Natural killer cell (primary cell): ENCODE measurements around the gene LRRC8E. TPM values are rescaled to one million over a fixed set of nuclear protein-coding genes. Genes with fewer than 3 reads are reported as not detected.
A peak's percentile ranks its signal among the peaks of the same experiment; 100 is the strongest.

Experiments used
- ATAC-seq, 3 donors: fragments of 150-1000 bp in 2 of 3; fragments of 200-7000 bp in 1 of 3; cut with Tn5 transposase; 1 replicate in 1 of 3; 2 replicates in 2 of 3; pipeline ENCODE4 v1.10.0; 2021; ENCODE audit warnings: mild to moderate bottlenecking in 2 of 3, moderate library complexity in 2 of 3
- DNase-seq, 2 donors: peaks; one replicate each; pipeline versions ENCODE4 v3.0.0 to v3.0.0-alpha.2; 2013 to 2021; ENCODE audit warnings: mixed read lengths in 1 of 2
- H3K27ac ChIP-seq: one replicate; pipeline ENCODE4 v1.5.1; 2013; ENCODE audit warnings: mild to moderate bottlenecking, low read length
- H3K27me3 ChIP-seq: one replicate; pipeline ENCODE4 v1.6.1; 2013; ENCODE audit warnings: low read length; ENCODE audit not compliant: control insufficient read depth, insufficient read depth
- H3K36me3 ChIP-seq: one replicate; pipeline ENCODE4 v1.6.1; 2013; ENCODE audit warnings: low read length; ENCODE audit not compliant: control insufficient read depth, insufficient read depth
- H3K4me1 ChIP-seq: one replicate; pipeline ENCODE4 v1.6.1; 2013; ENCODE audit warnings: low read length; ENCODE audit not compliant: control insufficient read depth, insufficient read depth
- H3K4me3 ChIP-seq: one replicate; pipeline ENCODE4 v1.5.1; 2013; ENCODE audit warnings: low read length
- H3K9me3 ChIP-seq: one replicate; pipeline ENCODE4 v1.6.1; 2013; ENCODE audit warnings: low read length; ENCODE audit not compliant: control insufficient read depth, insufficient read depth
- H3K27ac Mint-ChIP-seq, 2 donors: one replicate each; pipeline ENCODE4 v1.8.0; 2022; ENCODE audit warnings: mild to moderate bottlenecking in 2 of 2, mixed read lengths in 2 of 2, moderate library complexity in 1 of 2
- H3K27me3 Mint-ChIP-seq, 2 donors: one replicate each; pipeline ENCODE4 v1.8.0; 2022; ENCODE audit warnings: low read depth in 2 of 2, mixed read lengths in 2 of 2
- H3K36me3 Mint-ChIP-seq: one replicate; pipeline ENCODE4 v1.8.0; 2022; ENCODE audit warnings: mixed read lengths
- H3K4me1 Mint-ChIP-seq, 2 donors: one replicate each; pipeline ENCODE4 v1.8.0; 2022; ENCODE audit warnings: mixed read lengths in 2 of 2
- H3K4me3 Mint-ChIP-seq: one replicate; pipeline ENCODE4 v1.8.0; 2022; ENCODE audit warnings: mild to moderate bottlenecking, moderate library complexity, mixed read lengths
- H3K9me3 Mint-ChIP-seq, 2 donors: one replicate each; pipeline ENCODE4 v1.8.0; 2022; ENCODE audit warnings: mixed read lengths in 2 of 2
- CTCF ChIP-seq: fragments of 200-600 bp; IDR thresholded peaks from one replicate; pipeline ENCODE4 v1.8.0; 2022; ENCODE audit warnings: antibody characterized with exemption
- WGBS: methylation state at CpG from one replicate; pipeline ENCODE4 v1.1.7; 2013; ENCODE audit warnings: missing lambda C conversion rate; ENCODE audit not compliant: insufficient coverage; 5-methylcytosine and 5-hydroxymethylcytosine counted together
- intact Hi-C: fragments of 100-400 bp; cut with micrococcal nuclease; formaldehyde crosslinking; loops from one replicate; pipeline ENCODE4 v1.14.2; 2022
- total RNA-seq, 4 donors: library from RNA; stranded (reverse); fragments of 120-200 nt in 1 of 4; gene quantifications; one replicate each; pipeline versions ENCODE4 v1.2.3 to v1.2.4, GENCODE V29; 2013 to 2022

The LRRC8E gene
- total RNA-seq, 3 donors from 2014 or later (not counting 1 experiment from before 2014, with no cell fraction given): not detected

- Mint-ChIP-seq H3K4me1 (peaks cover 20 to 46% of the 10 kb centered on the region in 2 donors), H3K4me3 (peak overlapping the region; percentile 93), H3K27ac (peak overlapping the region; percentile 95 to 99), H3K9me3 (no peaks in the 10 kb centered on the region), H3K36me3 (no peaks in the 10 kb centered on the region), H3K27me3 (peaks cover 0 to 3% of the 10 kb centered on the region in 2 donors)
- no peak for TF ChIP-seq CTCF
- H3K27ac ChIP-seq: peak overlapping the region; percentile 53
- H3K4me1 ChIP-seq: peaks cover 32% of the 10 kb centered on the region
- DNase-seq: no peak
- H3K9me3 ChIP-seq: no peaks in the 10 kb centered on the region
- 24% methylated on average over 20 of the region's 20 CpGs for WGBS
- intact Hi-C loops: loop anchor here (1.0 to 2.0 kb wide), 2 partner anchors 34 to 40 kb away; partner anchors contain the start of gene TIMM44
- no peaks in the 10 kb centered on the region for H3K27me3 ChIP-seq
- H3K36me3 ChIP-seq: peaks cover 9% of the 10 kb centered on the region
- peak overlapping the region; percentile 62 for H3K4me3 ChIP-seq
- ATAC-seq: no peak
Measured at GRCh38 chr19:7902796-7903243, 14.5 kb downstream of the LRRC8E start.

- TF ChIP-seq CTCF: peak; percentile 57
- Mint-ChIP-seq H3K4me1 (peaks cover 20 to 47% of the 10 kb centered on the region in 2 donors), H3K27me3 (peaks cover 0 to 3% of the 10 kb centered on the region in 2 donors), H3K27ac (peak within 1 kb of the TSS; percentile 95 to 99), H3K9me3 (no peaks in the 10 kb centered on the region), H3K4me3 (peak within 1 kb of the TSS; percentile 93), H3K36me3 (no peaks in the 10 kb centered on the region)
- Histone ChIP-seq H3K27me3 (no peaks in the 10 kb centered on the region), H3K4me3 (peak within 1 kb of the TSS; percentile 62), H3K36me3 (peaks cover 9% of the 10 kb centered on the region), H3K4me1 (peaks cover 32% of the 10 kb centered on the region), H3K27ac (peak within 1 kb of the TSS; percentile 88), H3K9me3 (no peaks in the 10 kb centered on the region)
- intact Hi-C loops: loop anchor here (1.0 to 2.0 kb wide), 3 partner anchors 17 to 40 kb away; partner anchors contain the start of genes SNAPC2 and TIMM44
- WGBS: under 1% methylated on average over 89 of the region's 89 CpGs
- ATAC-seq (peak; percentile 71 to 87 (median 72)), DNase-seq (peak; percentile 100)
Measured at GRCh38 chr19:7903244-7904073, 15.1 kb downstream of the LRRC8E start, which contains the start of gene MAP2K7. Gene MAP2K7 (plus strand): TSS chr19:7903877. CDS start chr19:7903945, 68 bp downstream.

GRCh38 chr19:7904074-7905020 is 16.0 kb downstream of the LRRC8E start:
- Histone ChIP-seq H3K4me1 (peaks cover 32% of the 10 kb centered on the region), H3K27me3 (no peaks in the 10 kb centered on the region), H3K9me3 (no peaks in the 10 kb centered on the region), H3K4me3 (peak overlapping the region; percentile 57), H3K36me3 (peaks cover 12% of the 10 kb centered on the region), H3K27ac (peak overlapping the region; percentile 88)
- peaks cover 20 to 47% of the 10 kb centered on the region in 2 donors for H3K4me1 Mint-ChIP-seq
- WGBS: 11% methylated on average over 66 of the region's 68 CpGs
- intact Hi-C loops: loop anchor here (1.0 kb wide), 1 partner anchor 16 kb away; the partner anchor contains the start of gene SNAPC2
- no peaks in the 10 kb centered on the region for H3K9me3 Mint-ChIP-seq
- DNase-seq (peak; percentile 90 to 91), ATAC-seq (peak; percentile 70 to 83 (median 77))
- no peak for TF ChIP-seq CTCF
- H3K4me3 Mint-ChIP-seq: peak overlapping the region; percentile 91
- no peaks in the 10 kb centered on the region for H3K36me3 Mint-ChIP-seq
- H3K27me3 Mint-ChIP-seq: peaks cover 0 to 3% of the 10 kb centered on the region in 2 donors
- H3K27ac Mint-ChIP-seq: peak overlapping the region; percentile 95 to 99
